Liver (tissue), 3 donors: ENCODE measurements around the gene CXCR1.

Experiments
- EGR1 ChIP-seq, 2 donors: IDR thresholded peaks; 2 replicates each; pipeline ENCODE4 v1.6.1; 2016 to 2018; ENCODE audit warnings: antibody characterized with exemption in 2 of 2, low read depth in 2 of 2
- FOXA1 ChIP-seq: IDR thresholded peaks from 2 replicates; pipeline ENCODE4 v1.6.1; 2016; ENCODE audit warnings: antibody characterized with exemption
- FOXA2 ChIP-seq: IDR thresholded peaks from 2 replicates; pipeline ENCODE4 v1.6.1; 2016; ENCODE audit warnings: antibody characterized with exemption
- GABPA ChIP-seq, 2 donors: IDR thresholded peaks in 1 of 2; conservative IDR thresholded peaks in 1 of 2; 2 replicates each; pipeline ENCODE4 v1.6.1; 2016; ENCODE audit warnings: antibody characterized with exemption in 2 of 2, mild to moderate bottlenecking in 1 of 2, moderate library complexity in 1 of 2
- RAD21 ChIP-seq, 2 donors: IDR thresholded peaks; 2 replicates each; pipeline ENCODE4 v1.6.1; 2016; ENCODE audit warnings: antibody characterized with exemption in 2 of 2, mild to moderate bottlenecking in 2 of 2
- RXRA ChIP-seq, 2 donors: IDR thresholded peaks; 2 replicates each; pipeline ENCODE4 v1.6.1; 2017 to 2018; ENCODE audit warnings: antibody characterized with exemption in 2 of 2, mild to moderate bottlenecking in 1 of 2
- SP1 ChIP-seq: IDR thresholded peaks from 2 replicates; pipeline ENCODE4 v1.6.1; 2018; ENCODE audit warnings: antibody characterized with exemption, mild to moderate bottlenecking
- TAF1 ChIP-seq: conservative IDR thresholded peaks from 2 replicates; pipeline ENCODE4 v1.6.1; 2016; ENCODE audit warnings: antibody characterized with exemption, mild to moderate bottlenecking
- YY1 ChIP-seq: IDR thresholded peaks from 2 replicates; pipeline ENCODE4 v1.6.1; 2016; ENCODE audit warnings: antibody characterized with exemption, mild to moderate bottlenecking
- TF ChIP-seq, protein P1 (sequence below): IDR thresholded peaks from 2 replicates; pipeline ENCODE4 v1.6.1; 2016; ENCODE audit warnings: antibody characterized with exemption
- TF ChIP-seq, protein P2 (sequence below): fragments of 150-350 bp; IDR thresholded peaks from 2 replicates; pipeline ENCODE4 v1.5.1; 2017; ENCODE audit warnings: improper control_type of control experiment, low read depth, low read length; ENCODE audit not compliant: missing input control
- TF ChIP-seq, protein P3 (sequence below): IDR thresholded peaks from 2 replicates; pipeline ENCODE4 v1.6.1; 2016; ENCODE audit warnings: antibody characterized with exemption
- TF ChIP-seq, protein P4 (sequence below): IDR thresholded peaks from 2 replicates; pipeline ENCODE4 v1.6.1; 2016; ENCODE audit warnings: antibody characterized with exemption, mild to moderate bottlenecking
- TF ChIP-seq, protein P5 (sequence below): IDR thresholded peaks from 2 replicates; pipeline ENCODE4 v1.6.1; 2016; ENCODE audit warnings: antibody characterized with exemption
- donor health status: healthy.
- donor health status: healthy.

DNA sequence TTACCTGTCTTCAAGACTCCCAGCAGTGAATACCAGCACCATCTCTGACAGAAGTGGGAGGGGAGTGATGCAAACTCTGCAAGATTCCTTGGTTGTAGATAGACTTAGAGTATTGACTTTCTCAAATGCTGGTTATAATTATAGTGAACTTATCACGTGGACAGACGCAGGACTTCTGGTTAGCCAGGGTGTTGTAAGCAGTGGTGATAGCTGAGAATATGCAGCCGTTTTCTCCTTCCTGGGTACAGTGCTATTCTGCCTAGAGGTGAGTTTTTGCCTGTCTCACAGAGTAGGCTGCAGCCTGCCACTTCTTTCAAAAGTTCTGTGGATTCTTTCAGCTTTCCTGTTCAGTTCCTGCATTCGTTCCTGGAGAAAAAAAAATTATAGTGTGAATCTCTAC is 41.7 kb downstream of the CXCR1 start:
- TF ChIP-seq, protein P1, sequence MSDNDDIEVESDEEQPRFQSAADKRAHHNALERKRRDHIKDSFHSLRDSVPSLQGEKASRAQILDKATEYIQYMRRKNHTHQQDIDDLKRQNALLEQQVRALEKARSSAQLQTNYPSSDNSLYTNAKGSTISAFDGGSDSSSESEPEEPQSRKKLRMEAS, result no peak
- TF ChIP-seq, protein P2, sequence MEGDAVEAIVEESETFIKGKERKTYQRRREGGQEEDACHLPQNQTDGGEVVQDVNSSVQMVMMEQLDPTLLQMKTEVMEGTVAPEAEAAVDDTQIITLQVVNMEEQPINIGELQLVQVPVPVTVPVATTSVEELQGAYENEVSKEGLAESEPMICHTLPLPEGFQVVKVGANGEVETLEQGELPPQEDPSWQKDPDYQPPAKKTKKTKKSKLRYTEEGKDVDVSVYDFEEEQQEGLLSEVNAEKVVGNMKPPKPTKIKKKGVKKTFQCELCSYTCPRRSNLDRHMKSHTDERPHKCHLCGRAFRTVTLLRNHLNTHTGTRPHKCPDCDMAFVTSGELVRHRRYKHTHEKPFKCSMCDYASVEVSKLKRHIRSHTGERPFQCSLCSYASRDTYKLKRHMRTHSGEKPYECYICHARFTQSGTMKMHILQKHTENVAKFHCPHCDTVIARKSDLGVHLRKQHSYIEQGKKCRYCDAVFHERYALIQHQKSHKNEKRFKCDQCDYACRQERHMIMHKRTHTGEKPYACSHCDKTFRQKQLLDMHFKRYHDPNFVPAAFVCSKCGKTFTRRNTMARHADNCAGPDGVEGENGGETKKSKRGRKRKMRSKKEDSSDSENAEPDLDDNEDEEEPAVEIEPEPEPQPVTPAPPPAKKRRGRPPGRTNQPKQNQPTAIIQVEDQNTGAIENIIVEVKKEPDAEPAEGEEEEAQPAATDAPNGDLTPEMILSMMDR, result no peak
- TF ChIP-seq TAF1 (no peak), EGR1 (IDR thresholded peaks at IDR 0.05; ENCODE audit: low read depth in 2 of 2) (no peak), SP1 (no peak), FOXA2 (no peak), FOXA1 (no peak), YY1 (no peak), GABPA (IDR thresholded peaks at IDR 0.05 in 1 of 2, conservative IDR thresholded peaks at IDR 0.05 in 1 of 2) (no peak), RXRA (IDR thresholded peaks at IDR 0.05) (no peak), RAD21 (IDR thresholded peaks at IDR 0.05) (no peak)
- TF ChIP-seq, protein P3, sequence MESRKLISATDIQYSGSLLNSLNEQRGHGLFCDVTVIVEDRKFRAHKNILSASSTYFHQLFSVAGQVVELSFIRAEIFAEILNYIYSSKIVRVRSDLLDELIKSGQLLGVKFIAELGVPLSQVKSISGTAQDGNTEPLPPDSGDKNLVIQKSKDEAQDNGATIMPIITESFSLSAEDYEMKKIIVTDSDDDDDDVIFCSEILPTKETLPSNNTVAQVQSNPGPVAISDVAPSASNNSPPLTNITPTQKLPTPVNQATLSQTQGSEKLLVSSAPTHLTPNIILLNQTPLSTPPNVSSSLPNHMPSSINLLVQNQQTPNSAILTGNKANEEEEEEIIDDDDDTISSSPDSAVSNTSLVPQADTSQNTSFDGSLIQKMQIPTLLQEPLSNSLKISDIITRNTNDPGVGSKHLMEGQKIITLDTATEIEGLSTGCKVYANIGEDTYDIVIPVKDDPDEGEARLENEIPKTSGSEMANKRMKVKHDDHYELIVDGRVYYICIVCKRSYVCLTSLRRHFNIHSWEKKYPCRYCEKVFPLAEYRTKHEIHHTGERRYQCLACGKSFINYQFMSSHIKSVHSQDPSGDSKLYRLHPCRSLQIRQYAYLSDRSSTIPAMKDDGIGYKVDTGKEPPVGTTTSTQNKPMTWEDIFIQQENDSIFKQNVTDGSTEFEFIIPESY, result no peak
- TF ChIP-seq, protein P4, sequence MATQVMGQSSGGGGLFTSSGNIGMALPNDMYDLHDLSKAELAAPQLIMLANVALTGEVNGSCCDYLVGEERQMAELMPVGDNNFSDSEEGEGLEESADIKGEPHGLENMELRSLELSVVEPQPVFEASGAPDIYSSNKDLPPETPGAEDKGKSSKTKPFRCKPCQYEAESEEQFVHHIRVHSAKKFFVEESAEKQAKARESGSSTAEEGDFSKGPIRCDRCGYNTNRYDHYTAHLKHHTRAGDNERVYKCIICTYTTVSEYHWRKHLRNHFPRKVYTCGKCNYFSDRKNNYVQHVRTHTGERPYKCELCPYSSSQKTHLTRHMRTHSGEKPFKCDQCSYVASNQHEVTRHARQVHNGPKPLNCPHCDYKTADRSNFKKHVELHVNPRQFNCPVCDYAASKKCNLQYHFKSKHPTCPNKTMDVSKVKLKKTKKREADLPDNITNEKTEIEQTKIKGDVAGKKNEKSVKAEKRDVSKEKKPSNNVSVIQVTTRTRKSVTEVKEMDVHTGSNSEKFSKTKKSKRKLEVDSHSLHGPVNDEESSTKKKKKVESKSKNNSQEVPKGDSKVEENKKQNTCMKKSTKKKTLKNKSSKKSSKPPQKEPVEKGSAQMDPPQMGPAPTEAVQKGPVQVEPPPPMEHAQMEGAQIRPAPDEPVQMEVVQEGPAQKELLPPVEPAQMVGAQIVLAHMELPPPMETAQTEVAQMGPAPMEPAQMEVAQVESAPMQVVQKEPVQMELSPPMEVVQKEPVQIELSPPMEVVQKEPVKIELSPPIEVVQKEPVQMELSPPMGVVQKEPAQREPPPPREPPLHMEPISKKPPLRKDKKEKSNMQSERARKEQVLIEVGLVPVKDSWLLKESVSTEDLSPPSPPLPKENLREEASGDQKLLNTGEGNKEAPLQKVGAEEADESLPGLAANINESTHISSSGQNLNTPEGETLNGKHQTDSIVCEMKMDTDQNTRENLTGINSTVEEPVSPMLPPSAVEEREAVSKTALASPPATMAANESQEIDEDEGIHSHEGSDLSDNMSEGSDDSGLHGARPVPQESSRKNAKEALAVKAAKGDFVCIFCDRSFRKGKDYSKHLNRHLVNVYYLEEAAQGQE, result no peak
- TF ChIP-seq, protein P5, sequence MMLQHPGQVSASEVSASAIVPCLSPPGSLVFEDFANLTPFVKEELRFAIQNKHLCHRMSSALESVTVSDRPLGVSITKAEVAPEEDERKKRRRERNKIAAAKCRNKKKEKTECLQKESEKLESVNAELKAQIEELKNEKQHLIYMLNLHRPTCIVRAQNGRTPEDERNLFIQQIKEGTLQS, result no peak
